IMR-90 (cell line): Measurements from ENCODE around the gene R3HDM2. TPM values are rescaled to one million over a fixed set of nuclear protein-coding genes. Genes with fewer than 3 reads are reported as not detected.

Experiments
- ATAC-seq: fragments of 200-7000 bp; cut with Tn5 transposase; 2 replicates; pipeline ENCODE4 v1.9.1; 2020; ENCODE audit warnings: low read depth, mild to moderate bottlenecking, moderate library complexity
- BruUV-seq: library from RNA; stranded (reverse); fragments of 400-500 nt; replicated peaks from 2 replicates; lab custom pipeline; 2021; lab: Mats Ljungman, UMichigan
- CTCF ChIA-PET: fragments of 300-600 bp; formaldehyde crosslinking; extraction: SDS; loops from one replicate; lab custom pipeline; 2021; ENCODE audit warnings: antibody characterized with exemption; lab: Yijun Ruan, JAX
- POLR2A ChIA-PET: fragments of 300-600 bp; sonication (Branson Sonifier 250); formaldehyde crosslinking; loops from one replicate; lab custom pipeline; 2022; ENCODE audit warnings: antibody characterized with exemption; ENCODE audit not compliant: unreplicated experiment; lab: Charles Lee
- DNase-seq: peaks from one replicate; pipeline ENCODE4 v3.0.0; 2013
- H2AFZ ChIP-seq: replicated peaks from 2 replicates; pipeline ENCODE3; 2013; ENCODE audit warnings: low read length, mild to moderate bottlenecking; ENCODE audit not compliant: poor library complexity
- H2AK5ac ChIP-seq: 2 replicates; pipeline ENCODE4 v1.6.1; 2013; ENCODE audit warnings: low read depth, low read length, inconsistent platforms
- H2AK9ac ChIP-seq: replicated peaks from 2 replicates; pipeline ENCODE3; 2013; ENCODE audit warnings: mild to moderate bottlenecking, low read depth, low read length, moderate library complexity; ENCODE audit not compliant: poor library complexity
- H2BK120ac ChIP-seq: 2 replicates; pipeline ENCODE4 v1.6.1; 2013; ENCODE audit warnings: low read depth, low read length, inconsistent platforms
- H2BK15ac ChIP-seq: 3 replicates; pipeline ENCODE4 v1.6.1; 2013; ENCODE audit warnings: low read depth, low read length, inconsistent platforms
- H2BK20ac ChIP-seq: 2 replicates; pipeline ENCODE4 v1.6.1; 2013; ENCODE audit warnings: low read depth, mild to moderate bottlenecking, inconsistent platforms, low read length, moderate library complexity
- H2BK5ac ChIP-seq: 2 replicates; pipeline ENCODE4 v1.6.1; 2013; ENCODE audit warnings: mild to moderate bottlenecking, low read depth, low read length, inconsistent platforms; ENCODE audit not compliant: poor library complexity, severe bottlenecking
- H3K14ac ChIP-seq: replicated peaks from 2 replicates; pipeline ENCODE4 v1.6.1; 2013; ENCODE audit warnings: low read depth, low read length, inconsistent platforms
- H3K18ac ChIP-seq: 2 replicates; pipeline ENCODE4 v1.6.1; 2013; ENCODE audit warnings: low read depth, low read length, control low read depth
- H3K23ac ChIP-seq: 2 replicates; pipeline ENCODE4 v1.6.1; 2013; ENCODE audit warnings: low read depth, low read length, inconsistent platforms
- H3K27ac ChIP-seq: 2 replicates; pipeline ENCODE4 v1.5.1; 2013; ENCODE audit warnings: mild to moderate bottlenecking, control low read depth, low read length; ENCODE audit not compliant: insufficient read depth
- H3K27me3 ChIP-seq: 2 replicates; pipeline ENCODE4 v1.6.1; 2013; ENCODE audit warnings: low read length; ENCODE audit not compliant: control insufficient read depth, insufficient read depth
- H3K36me3 ChIP-seq: 2 replicates; pipeline ENCODE4 v1.6.1; 2013; ENCODE audit warnings: low read length, mixed read lengths; ENCODE audit not compliant: control insufficient read depth, insufficient read depth
- H3K4ac ChIP-seq: 2 replicates; pipeline ENCODE4 v1.6.1; 2013; ENCODE audit warnings: low read depth, low read length, inconsistent platforms
- H3K4me1 ChIP-seq: 2 replicates; pipeline ENCODE4 v1.6.1; 2013; ENCODE audit warnings: low read length, mixed read lengths; ENCODE audit not compliant: control insufficient read depth, insufficient read depth
- H3K4me2 ChIP-seq: 2 replicates; pipeline ENCODE4 v1.6.1; 2013; ENCODE audit warnings: low read depth, mild to moderate bottlenecking, control low read depth, low read length, moderate library complexity
- H3K4me3 ChIP-seq: 2 replicates; pipeline ENCODE4 v1.5.1; 2013; ENCODE audit warnings: low read depth, mild to moderate bottlenecking, control low read depth, low read length, moderate library complexity; ENCODE audit not compliant: insufficient read depth
- H3K56ac ChIP-seq: 2 replicates; pipeline ENCODE4 v1.6.1; 2013; ENCODE audit warnings: low read length, inconsistent platforms; ENCODE audit not compliant: insufficient read depth; ENCODE audit errors: extremely low read depth
- H3K79me1 ChIP-seq, 2 experiments: 2 replicates each; pipeline ENCODE4 v1.6.1; 2013; ENCODE audit warnings: low read length in 2 of 2, inconsistent platforms in 1 of 2, low read depth in 1 of 2
- H3K9ac ChIP-seq: 2 replicates; pipeline ENCODE4 v1.6.1; 2013; ENCODE audit warnings: low read depth, low read length, control low read depth
- H3K9me1 ChIP-seq: 2 replicates; pipeline ENCODE4 v1.6.1; 2013; ENCODE audit warnings: low read length, inconsistent platforms; ENCODE audit not compliant: insufficient read depth
- H3K9me3 ChIP-seq: 2 replicates; pipeline ENCODE4 v1.6.1; 2013; ENCODE audit warnings: low read length; ENCODE audit not compliant: control insufficient read depth, insufficient read depth
- H4K20me1 ChIP-seq: 2 replicates; pipeline ENCODE4 v1.6.1; 2013; ENCODE audit warnings: low read length, inconsistent platforms; ENCODE audit not compliant: insufficient read depth
- H4K5ac ChIP-seq: 2 replicates; pipeline ENCODE4 v1.6.1; 2013; ENCODE audit warnings: mild to moderate bottlenecking, low read depth, low read length, control low read depth
- H4K8ac ChIP-seq, 2 experiments: 2 replicates each; pipeline ENCODE4 v1.6.1; 2013; ENCODE audit warnings: low read depth in 2 of 2, low read length in 2 of 2, control low read depth in 1 of 2, inconsistent platforms in 1 of 2
- H4K91ac ChIP-seq: 2 replicates; pipeline ENCODE4 v1.6.1; 2013; ENCODE audit warnings: low read depth, low read length, inconsistent platforms; ENCODE audit not compliant: insufficient read depth
- BHLHE40 ChIP-seq: fragments of 150-350 bp; IDR thresholded peaks from 2 replicates; pipeline ENCODE4 v1.6.1; 2016; ENCODE audit warnings: mild to moderate bottlenecking, low read depth, low read length
- CEBPB ChIP-seq: IDR thresholded peaks from 2 replicates; pipeline ENCODE4 v1.6.1; 2012; ENCODE audit warnings: low read depth, low read length, improper control_type of control experiment
- ELK1 ChIP-seq: fragments of 150-350 bp; IDR thresholded peaks from 2 replicates; pipeline ENCODE4 v1.6.1; 2016; ENCODE audit warnings: low read depth, mild to moderate bottlenecking, low read length, moderate library complexity, borderline replicate concordance
- FOS ChIP-seq: fragments of 150-350 bp; IDR thresholded peaks from 2 replicates; pipeline ENCODE4 v1.6.1; 2016; ENCODE audit warnings: low read depth, low read length
- MAFK ChIP-seq: IDR thresholded peaks from 2 replicates; pipeline ENCODE4 v1.6.1; 2012; ENCODE audit warnings: low read depth, low read length, improper control_type of control experiment
- MAZ ChIP-seq: IDR thresholded peaks from 2 replicates; pipeline ENCODE4 v1.6.1; 2012; ENCODE audit warnings: low read depth, mild to moderate bottlenecking, low read length, improper control_type of control experiment, moderate library complexity, borderline replicate concordance
- MXI1 ChIP-seq: IDR thresholded peaks from 2 replicates; pipeline ENCODE4 v1.6.1; 2012; ENCODE audit warnings: low read depth, mild to moderate bottlenecking, low read length, moderate library complexity, borderline replicate concordance
- NFE2L2 ChIP-seq: fragments of 150-350 bp; IDR thresholded peaks from 2 replicates; pipeline ENCODE4 v1.6.1; 2016; ENCODE audit warnings: low read depth, mild to moderate bottlenecking, low read length
- POLR2A ChIP-seq: IDR thresholded peaks from 2 replicates; pipeline ENCODE4 v1.6.1; 2012; ENCODE audit warnings: mild to moderate bottlenecking, low read depth, low read length
- RAD21 ChIP-seq: IDR thresholded peaks from 2 replicates; pipeline ENCODE4 v1.6.1; 2012; ENCODE audit warnings: low read length, improper control_type of control experiment
- RCOR1 ChIP-seq: IDR thresholded peaks from 2 replicates; pipeline ENCODE4 v1.6.1; 2012; ENCODE audit warnings: mild to moderate bottlenecking, low read length, improper control_type of control experiment; ENCODE audit not compliant: insufficient replicate concordance
- RFX5 ChIP-seq: IDR thresholded peaks from 2 replicates; pipeline ENCODE4 v1.8.0; 2012; ENCODE audit warnings: low read depth, mild to moderate bottlenecking, low read length, moderate library complexity
- SMC3 ChIP-seq: fragments of 150-350 bp; IDR thresholded peaks from 2 replicates; pipeline ENCODE4 v1.6.1; 2016; ENCODE audit warnings: low read depth, mild to moderate bottlenecking, antibody characterized with exemption, low read length, moderate library complexity
- WGBS, 2 experiments: methylation state at CpG; one replicate each; pipeline versions ENCODE4 v1.1.5 to v1.1.7; 2013; ENCODE audit warnings: missing lambda C conversion rate in 2 of 2; ENCODE audit not compliant: insufficient read length in 1 of 2; ENCODE audit errors: extremely low coverage in 2 of 2; 5-methylcytosine and 5-hydroxymethylcytosine counted together
- dilution Hi-C: fragments of 300-500 bp; cut with HindIII; formaldehyde crosslinking; loops from one replicate; pipeline ENCODE4 v1.14.3; 2018; ENCODE audit warnings: low sequenced_read_pairs; ENCODE audit not compliant: unreplicated experiment
- in situ Hi-C: fragments of 300-500 bp; cut with MboI; formaldehyde crosslinking; loops from 3 replicates; pipeline ENCODE4 v1.14.3; 2019; ENCODE audit warnings: low sequenced_read_pairs, inconsistent platforms, mixed read lengths
- intact Hi-C: fragments of 100-400 bp; cut with micrococcal nuclease; formaldehyde crosslinking; loops from 2 replicates; pipeline ENCODE4 v1.10.0; 2022
- polyA plus RNA-seq, 3 experiments: library from polyadenylated mRNA; depleted of rRNA; stranded (reverse); fragments of >200 nt; gene quantifications; 2 replicates each; pipeline ENCODE4 v1.2.3, GENCODE V29; 2012; ENCODE audit warnings: low replicate concordance in 1 of 3
- total RNA-seq: library from RNA; depleted of rRNA; stranded (reverse); fragments of >200 nt; gene quantifications from 2 replicates; pipeline ENCODE4 v1.2.3, GENCODE V29; 2012
- TF ChIP-seq, protein P1 (sequence below): conservative IDR thresholded peaks from 2 replicates; pipeline ENCODE4 v1.5.1; 2012; ENCODE audit warnings: mild to moderate bottlenecking, low read depth, low read length, improper control_type of control experiment

Gene R3HDM2
- total and polyA plus RNA-seq, 2 of the 4 experiments (the other 2 are of a cell fraction), result 7.5 to 28.4 TPM

DNA sequence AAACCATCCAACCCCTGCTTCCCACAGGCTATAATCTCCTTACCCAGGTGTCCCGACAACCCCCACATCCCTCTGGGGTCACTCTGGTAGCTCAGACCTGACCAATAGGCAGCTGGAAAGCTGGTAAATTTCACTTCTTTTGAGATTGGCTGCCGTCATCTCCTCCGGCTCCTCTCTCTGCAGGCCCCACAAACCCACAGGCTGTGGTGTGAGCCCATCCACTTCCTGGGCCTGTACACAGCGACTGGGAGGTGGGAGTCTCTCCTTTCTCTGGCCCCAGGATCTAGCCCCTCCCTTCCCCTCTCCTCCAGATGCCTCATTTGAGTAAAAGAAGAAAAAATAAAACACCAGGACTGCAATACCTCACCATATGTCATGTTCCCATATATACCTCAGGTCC, 4.5 kb upstream of the R3HDM2 start:
- dilution Hi-C loops, result no loop called here
- TF ChIP-seq MAZ, result no peak
- no peak for TF ChIP-seq RFX5
- no peak for TF ChIP-seq NFE2L2
- no peak for TF ChIP-seq RAD21
- no peak for TF ChIP-seq MAFK
- no peak for TF ChIP-seq SMC3
- TF ChIP-seq BHLHE40, result no peak
- TF ChIP-seq, protein P1, sequence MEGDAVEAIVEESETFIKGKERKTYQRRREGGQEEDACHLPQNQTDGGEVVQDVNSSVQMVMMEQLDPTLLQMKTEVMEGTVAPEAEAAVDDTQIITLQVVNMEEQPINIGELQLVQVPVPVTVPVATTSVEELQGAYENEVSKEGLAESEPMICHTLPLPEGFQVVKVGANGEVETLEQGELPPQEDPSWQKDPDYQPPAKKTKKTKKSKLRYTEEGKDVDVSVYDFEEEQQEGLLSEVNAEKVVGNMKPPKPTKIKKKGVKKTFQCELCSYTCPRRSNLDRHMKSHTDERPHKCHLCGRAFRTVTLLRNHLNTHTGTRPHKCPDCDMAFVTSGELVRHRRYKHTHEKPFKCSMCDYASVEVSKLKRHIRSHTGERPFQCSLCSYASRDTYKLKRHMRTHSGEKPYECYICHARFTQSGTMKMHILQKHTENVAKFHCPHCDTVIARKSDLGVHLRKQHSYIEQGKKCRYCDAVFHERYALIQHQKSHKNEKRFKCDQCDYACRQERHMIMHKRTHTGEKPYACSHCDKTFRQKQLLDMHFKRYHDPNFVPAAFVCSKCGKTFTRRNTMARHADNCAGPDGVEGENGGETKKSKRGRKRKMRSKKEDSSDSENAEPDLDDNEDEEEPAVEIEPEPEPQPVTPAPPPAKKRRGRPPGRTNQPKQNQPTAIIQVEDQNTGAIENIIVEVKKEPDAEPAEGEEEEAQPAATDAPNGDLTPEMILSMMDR, result no peak
- TF ChIP-seq MXI1, result no peak
- TF ChIP-seq CEBPB, result no peak
- no peak for TF ChIP-seq FOS
- no peak for TF ChIP-seq RCOR1
- TF ChIP-seq POLR2A, result no peak
- no peak for TF ChIP-seq ELK1
- ATAC-seq (no peak), DNase-seq (no peak)
- Histone ChIP-seq H3K18ac (no peak overlapping the region), H2BK120ac (no peak overlapping the region), H3K9me1 (no peaks in the 10 kb centered on the region), H2AK9ac (no peak overlapping the region), H3K4ac (no peak overlapping the region), H4K20me1 (no peaks in the 10 kb centered on the region), H4K91ac (no peak overlapping the region), H3K4me1 (no peaks in the 10 kb centered on the region), H3K27ac (no peak overlapping the region), H2BK5ac (no peak overlapping the region), H3K4me3 (no peak overlapping the region), H3K79me1 (peaks cover 0 to 3% of the 10 kb centered on the region in 2 experiments; a peak in 2 of 4 replicates), H4K5ac (no peak overlapping the region), H2AFZ (peak overlapping the region; percentile 44), H2AK5ac (no peak overlapping the region), H3K9me3 (no peaks in the 10 kb centered on the region), H4K8ac (no peak overlapping the region), H3K23ac (no peak overlapping the region), H2BK15ac (no peak overlapping the region), H3K27me3 (no peaks in the 10 kb centered on the region), H3K14ac (no peak overlapping the region), H3K36me3 (no peaks in the 10 kb centered on the region), H2BK20ac (no peak overlapping the region), H3K4me2 (no peak overlapping the region), H3K56ac (no peak overlapping the region), H3K9ac (no peak overlapping the region)
- ChIA-PET POLR2A (no interaction called here), CTCF (interaction anchor here (0.8 kb wide), 1 partner anchor 17 kb away, joined by 3 read pairs; no protein-coding TSS in a partner anchor)
- intact Hi-C loops, result no loop called here
- BruUV-seq, result no TSS peak
- in situ Hi-C loops, result no loop called here
- WGBS, 2 experiments, result no CpG with 5 or more reads among the region's 4 CpGs
